RWPE2 (cell line): Measurements from ENCODE around the gene ZNF175.
A peak's percentile ranks its signal among the peaks of the same experiment; 100 is the strongest.

Experiments
- ATAC-seq: fragments of 200-7000 bp; cut with Tn5 transposase; 3 replicates; pipeline ENCODE4 v1.9.1; 2021; ENCODE audit warnings: low read depth
- DNase-seq: peaks from one replicate; pipeline ENCODE4 v3.0.0-alpha.2; 2020; ENCODE audit warnings: low spot score
- H3K27ac ChIP-seq: fragments of 450-650 bp; 2 replicates; pipeline ENCODE4 v1.5.1; 2017; ENCODE audit warnings: mild to moderate bottlenecking; ENCODE audit not compliant: poor library complexity, severe bottlenecking
- H3K27me3 ChIP-seq: fragments of 250-450 bp; sonication (Bioruptor Pico); 2 replicates; pipeline ENCODE4 v1.5.1; 2021; ENCODE audit warnings: mild to moderate bottlenecking, moderate library complexity; ENCODE audit not compliant: insufficient read depth, poor library complexity, severe bottlenecking
- H3K36me3 ChIP-seq: fragments of 250-450 bp; sonication (Bioruptor Pico); 2 replicates; pipeline ENCODE4 v1.5.1; 2020; ENCODE audit warnings: low read depth, mild to moderate bottlenecking, moderate library complexity
- H3K4me1 ChIP-seq: fragments of 250-450 bp; sonication (Bioruptor Pico); 2 replicates; pipeline ENCODE4 v1.5.1; 2021; ENCODE audit warnings: mild to moderate bottlenecking, moderate library complexity; ENCODE audit not compliant: insufficient read depth, poor library complexity, severe bottlenecking
- H3K4me3 ChIP-seq: fragments of 250-450 bp; sonication (Bioruptor Pico); 2 replicates; pipeline ENCODE4 v1.5.1; 2021; ENCODE audit warnings: mild to moderate bottlenecking, moderate library complexity; ENCODE audit not compliant: severe bottlenecking
- H3K9me3 ChIP-seq: fragments of 250-450 bp; sonication (Bioruptor Pico); 2 replicates; pipeline ENCODE4 v1.5.1; 2021; ENCODE audit warnings: mild to moderate bottlenecking, moderate library complexity; ENCODE audit not compliant: severe bottlenecking
- TF ChIP-seq, protein P1 (sequence below): fragments of 450-650 bp; IDR thresholded peaks from one replicate; pipeline ENCODE4 v1.5.1; 2017; ENCODE audit warnings: mild to moderate bottlenecking, moderate library complexity; ENCODE audit not compliant: poor library complexity, severe bottlenecking

The ZNF175 gene

DNA sequence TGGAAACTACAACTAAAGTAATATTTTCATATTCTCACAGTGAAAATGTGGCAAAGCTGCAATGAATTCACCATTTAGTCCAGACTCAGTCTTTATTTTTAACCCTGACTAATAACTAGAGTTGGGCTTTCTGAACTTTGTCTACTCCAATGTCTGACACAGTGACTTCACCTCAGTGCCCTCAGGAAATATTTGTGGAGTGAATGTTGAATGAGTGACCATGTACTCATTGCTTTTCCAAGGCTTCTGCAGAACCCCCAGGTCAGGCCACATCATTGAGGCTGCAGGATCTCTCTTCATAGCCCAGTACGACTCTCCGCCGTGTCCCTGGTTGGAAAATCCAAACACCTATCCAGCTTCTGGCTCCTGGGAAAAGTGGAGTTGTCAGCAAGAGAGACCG is 1.8 kb downstream of the ZNF175 start:
- DNase-seq: no peak
- 0 out of 3 replicates have a peak, but pooled peaks have one; percentile 14 for ATAC-seq
- no peaks in the 10 kb centered on the region for H3K9me3 ChIP-seq
- H3K27ac ChIP-seq: no peak overlapping the region
- H3K4me3 ChIP-seq: no peak overlapping the region
- H3K27me3 ChIP-seq: no peaks in the 10 kb centered on the region
- H3K4me1 ChIP-seq: peaks cover 5% of the 10 kb centered on the region
- TF ChIP-seq, protein P1, sequence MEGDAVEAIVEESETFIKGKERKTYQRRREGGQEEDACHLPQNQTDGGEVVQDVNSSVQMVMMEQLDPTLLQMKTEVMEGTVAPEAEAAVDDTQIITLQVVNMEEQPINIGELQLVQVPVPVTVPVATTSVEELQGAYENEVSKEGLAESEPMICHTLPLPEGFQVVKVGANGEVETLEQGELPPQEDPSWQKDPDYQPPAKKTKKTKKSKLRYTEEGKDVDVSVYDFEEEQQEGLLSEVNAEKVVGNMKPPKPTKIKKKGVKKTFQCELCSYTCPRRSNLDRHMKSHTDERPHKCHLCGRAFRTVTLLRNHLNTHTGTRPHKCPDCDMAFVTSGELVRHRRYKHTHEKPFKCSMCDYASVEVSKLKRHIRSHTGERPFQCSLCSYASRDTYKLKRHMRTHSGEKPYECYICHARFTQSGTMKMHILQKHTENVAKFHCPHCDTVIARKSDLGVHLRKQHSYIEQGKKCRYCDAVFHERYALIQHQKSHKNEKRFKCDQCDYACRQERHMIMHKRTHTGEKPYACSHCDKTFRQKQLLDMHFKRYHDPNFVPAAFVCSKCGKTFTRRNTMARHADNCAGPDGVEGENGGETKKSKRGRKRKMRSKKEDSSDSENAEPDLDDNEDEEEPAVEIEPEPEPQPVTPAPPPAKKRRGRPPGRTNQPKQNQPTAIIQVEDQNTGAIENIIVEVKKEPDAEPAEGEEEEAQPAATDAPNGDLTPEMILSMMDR: no peak
- H3K36me3 ChIP-seq: peaks cover 44% of the 10 kb centered on the region

DNA sequence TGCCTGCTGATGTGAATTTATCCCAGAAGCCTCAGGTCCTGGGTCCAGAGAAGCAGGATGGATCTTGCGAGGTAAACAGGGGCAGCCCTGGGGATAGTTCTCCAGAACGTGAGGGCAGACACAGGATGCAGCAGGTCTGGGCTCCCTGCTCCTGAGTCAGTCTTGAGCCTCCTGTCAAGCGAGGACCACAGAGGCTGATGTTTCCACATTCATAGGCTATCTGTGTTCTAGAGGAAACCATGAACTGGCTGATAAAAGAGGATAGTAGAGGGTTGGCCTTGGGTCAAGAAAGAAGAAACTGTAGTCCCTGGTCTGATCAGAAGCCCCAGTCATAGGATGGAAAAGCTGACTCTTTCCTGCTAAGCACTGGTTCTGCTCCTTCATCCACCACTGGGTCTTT is 2.2 kb downstream of the ZNF175 start:
- H3K27ac ChIP-seq: no peak overlapping the region
- no peaks in the 10 kb centered on the region for H3K27me3 ChIP-seq
- no peak overlapping the region for H3K4me3 ChIP-seq
- no peaks in the 10 kb centered on the region for H3K9me3 ChIP-seq
- ATAC-seq (no peak), DNase-seq (no peak)
- TF ChIP-seq, protein P1: no peak
- peaks cover 5% of the 10 kb centered on the region for H3K4me1 ChIP-seq
- peaks cover 48% of the 10 kb centered on the region for H3K36me3 ChIP-seq

DNA sequence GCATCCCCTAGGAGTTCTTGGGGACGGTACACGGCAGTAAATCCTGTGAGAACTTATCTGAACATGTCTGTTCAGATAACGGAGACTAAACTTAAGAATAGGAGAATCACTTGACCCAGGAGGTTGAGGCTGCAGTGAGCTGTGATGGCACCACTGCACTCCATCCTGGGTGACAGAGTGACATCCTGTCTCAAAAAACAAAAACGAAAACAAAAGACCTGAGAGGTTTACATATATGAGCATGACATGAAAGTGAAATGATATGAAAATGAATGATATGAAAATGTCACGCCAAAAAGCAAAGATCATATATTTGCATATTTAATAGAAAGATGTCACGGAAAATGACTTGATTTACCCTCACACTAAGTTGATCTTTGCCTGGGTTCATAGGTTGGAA is 5.8 kb downstream of the ZNF175 start:
- Histone ChIP-seq H3K9me3 (no peaks in the 10 kb centered on the region), H3K36me3 (peaks cover 69% of the 10 kb centered on the region), H3K27me3 (no peaks in the 10 kb centered on the region), H3K4me1 (peaks cover 2% of the 10 kb centered on the region), H3K4me3 (no peak overlapping the region), H3K27ac (no peak overlapping the region)
- no peak for ATAC-seq
- TF ChIP-seq, protein P1: no peak
- no peak for DNase-seq

DNA sequence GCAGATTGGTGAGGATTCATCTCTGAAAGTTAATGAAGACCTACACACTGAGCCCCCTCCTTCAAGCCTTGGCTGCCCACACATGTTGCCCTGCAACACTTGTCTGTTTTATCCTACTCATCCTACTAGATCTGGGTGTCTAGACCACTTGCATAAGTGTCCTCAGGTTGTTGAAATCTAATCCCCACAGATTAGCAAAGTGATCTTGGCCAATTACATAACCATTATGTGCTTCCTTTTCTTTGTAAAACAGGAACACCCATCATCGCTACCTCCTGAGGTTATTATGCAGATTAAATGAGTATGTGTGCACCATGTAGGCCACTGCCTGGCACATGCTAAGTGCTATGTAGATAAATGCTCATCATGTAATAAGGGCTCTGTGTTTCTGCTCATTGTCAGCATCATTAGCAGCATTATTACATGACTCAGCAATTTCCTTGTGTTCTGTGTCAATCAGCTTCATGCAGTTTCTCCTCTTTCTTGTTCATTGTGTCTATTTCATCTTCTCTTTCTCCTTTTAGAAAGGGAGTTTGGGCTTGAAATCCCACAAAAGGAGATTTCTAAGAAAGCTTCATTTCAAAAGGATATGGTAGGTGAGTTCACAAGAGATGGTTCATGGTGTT is 15.1 kb downstream of the ZNF175 start:
- no peak overlapping the region for H3K27ac ChIP-seq
- ATAC-seq (no peak), DNase-seq (no peak)
- TF ChIP-seq, protein P1: no peak
- no peaks in the 10 kb centered on the region for H3K27me3 ChIP-seq
- H3K4me1 ChIP-seq: no peaks in the 10 kb centered on the region
- peaks cover 58% of the 10 kb centered on the region for H3K36me3 ChIP-seq
- peaks cover 11% of the 10 kb centered on the region for H3K9me3 ChIP-seq
- H3K4me3 ChIP-seq: no peak overlapping the region

DNA sequence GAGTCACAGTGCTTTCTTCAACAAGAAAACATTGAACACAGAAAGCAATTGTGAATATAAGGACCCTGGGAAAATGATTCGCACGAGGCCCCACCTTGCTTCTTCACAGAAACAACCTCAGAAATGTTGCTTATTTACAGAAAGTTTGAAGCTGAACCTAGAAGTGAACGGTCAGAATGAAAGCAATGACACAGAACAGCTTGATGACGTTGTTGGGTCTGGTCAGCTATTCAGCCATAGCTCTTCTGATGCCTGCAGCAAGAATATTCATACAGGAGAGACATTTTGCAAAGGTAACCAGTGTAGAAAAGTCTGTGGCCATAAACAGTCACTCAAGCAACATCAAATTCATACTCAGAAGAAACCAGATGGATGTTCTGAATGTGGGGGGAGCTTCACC is 15.7 kb downstream of the ZNF175 start:
- no peak for ATAC-seq
- TF ChIP-seq, protein P1: no peak
- Histone ChIP-seq H3K36me3 (peaks cover 52% of the 10 kb centered on the region), H3K4me1 (no peaks in the 10 kb centered on the region), H3K4me3 (no peak overlapping the region), H3K9me3 (peaks cover 11% of the 10 kb centered on the region), H3K27ac (no peak overlapping the region), H3K27me3 (no peaks in the 10 kb centered on the region)
- no peak for DNase-seq
